Immature natural killer cell (primary cell): ENCODE measurements around the gene PPP1R8. TPM values are rescaled to one million over a fixed set of nuclear protein-coding genes. Genes with fewer than 3 reads are reported as not detected.
"Not testable (repeated sequence)": the region's sequence is repeated elsewhere in the genome, so short reads cannot be mapped to it uniquely, and the experiment has no call there.

ENCODE experiments used
- DNase-seq, 3 donors: peaks; one replicate each; pipeline ENCODE4 v3.0.0; 2022; ENCODE audit warnings: mixed read lengths in 1 of 3
- H3K27ac Mint-ChIP-seq, 6 donors: one replicate each; pipeline ENCODE4 v1.8.0; 2020; ENCODE audit warnings: mixed read lengths in 6 of 6, mild to moderate bottlenecking in 5 of 6, inconsistent platforms in 4 of 6, moderate library complexity in 3 of 6
- H3K27me3 Mint-ChIP-seq, 3 donors: one replicate each; pipeline ENCODE4 v1.8.0; 2020 to 2021; ENCODE audit warnings: low read depth in 3 of 3, mild to moderate bottlenecking in 3 of 3, mixed read lengths in 3 of 3, moderate library complexity in 3 of 3, inconsistent platforms in 1 of 3
- H3K36me3 Mint-ChIP-seq, 3 donors: one replicate each; pipeline ENCODE4 v1.8.0; 2020; ENCODE audit warnings: mixed read lengths in 3 of 3, inconsistent platforms in 2 of 3, mild to moderate bottlenecking in 2 of 3
- H3K4me1 Mint-ChIP-seq, 2 donors: one replicate each; pipeline ENCODE4 v1.8.0; 2020; ENCODE audit warnings: inconsistent platforms in 2 of 2, mild to moderate bottlenecking in 2 of 2, mixed read lengths in 2 of 2, moderate library complexity in 1 of 2
- H3K4me3 Mint-ChIP-seq, 5 donors: one replicate each; pipeline ENCODE4 v1.8.0; 2020; ENCODE audit warnings: mild to moderate bottlenecking in 5 of 5, mixed read lengths in 5 of 5, inconsistent platforms in 3 of 5, moderate library complexity in 3 of 5
- H3K9me3 Mint-ChIP-seq, 6 donors: one replicate each; pipeline ENCODE4 v1.8.0; 2020; ENCODE audit warnings: mild to moderate bottlenecking in 6 of 6, mixed read lengths in 6 of 6, inconsistent platforms in 4 of 6, moderate library complexity in 3 of 6
- polyA plus RNA-seq, 3 donors: library from polyadenylated mRNA; unstranded; fragments of 300-500 nt; fragmentation: Illumina TruSeq; gene quantifications; one replicate each; pipeline ENCODE4 v1.2.3, GENCODE V29; 2021

Gene PPP1R8
- polyA plus RNA-seq, 3 donors from 2014 or later: 37.7 to 51.1 (median 45.1) TPM

DNA sequence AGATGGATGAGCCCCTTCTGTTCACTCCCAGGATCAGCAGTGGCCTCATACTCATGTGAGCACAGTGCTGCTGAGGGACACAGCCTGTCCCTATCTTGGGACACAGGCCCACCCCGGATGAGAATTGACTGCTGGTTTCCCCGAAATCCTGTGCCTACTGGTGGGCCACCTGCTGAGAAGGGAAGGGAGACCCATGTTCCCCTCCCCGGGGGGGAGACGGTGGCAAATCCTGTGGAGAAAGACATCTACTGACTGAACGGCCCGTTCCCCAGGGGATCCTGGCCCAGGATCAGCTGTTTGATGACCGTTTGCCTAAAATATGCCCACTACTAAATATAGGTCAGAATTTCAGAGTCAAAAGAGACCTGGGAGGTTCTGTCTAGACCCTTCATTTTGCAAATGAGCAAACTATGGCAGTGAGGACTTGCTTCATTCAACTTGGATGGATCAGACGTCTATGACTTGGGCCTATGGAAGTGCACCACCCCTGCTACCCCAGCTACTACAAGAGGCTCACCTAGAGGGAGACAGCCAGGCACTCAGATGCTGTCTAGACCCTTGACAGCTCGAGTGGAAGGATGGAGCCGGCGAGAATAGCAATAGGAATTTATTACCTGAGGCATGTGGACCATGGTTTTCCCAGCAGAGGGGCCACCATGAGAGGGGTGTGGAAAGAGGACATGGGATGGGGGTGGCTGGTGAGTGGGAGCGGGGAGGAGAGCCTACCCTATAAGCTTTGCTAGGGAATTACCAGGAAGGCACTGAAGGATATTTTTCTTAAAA lies 26.2 kb downstream of the PPP1R8 start:
- Mint-ChIP-seq H3K36me3 (peaks cover 0 to under 1% (median 0%) of the 10 kb centered on the region in 3 donors), H3K27me3 (peaks cover 2 to 6% (median 3%) of the 10 kb centered on the region in 3 donors), H3K27ac (peak overlapping the region in 1 of 6 donors; percentile 40)

DNA sequence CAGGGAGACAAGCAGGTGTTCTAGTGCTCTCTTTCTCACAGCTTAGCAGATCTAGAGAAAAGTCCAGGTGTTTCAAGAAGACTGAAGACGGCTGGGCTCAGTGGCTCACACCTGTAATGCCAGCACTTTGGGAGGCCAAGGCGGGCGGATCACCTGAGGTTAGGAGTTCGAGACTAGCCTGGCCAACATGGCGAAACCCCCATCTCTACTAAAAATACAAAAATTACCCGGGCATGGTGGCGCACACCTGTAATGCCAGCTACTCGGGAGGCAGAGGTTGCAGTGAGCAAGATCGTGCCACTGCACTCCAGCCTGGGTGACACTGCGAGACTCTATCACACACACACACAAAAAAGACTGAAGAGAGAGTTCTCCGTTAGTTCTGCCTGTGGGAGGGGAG lies 27.0 kb downstream of the PPP1R8 start:
- H3K9me3 Mint-ChIP-seq, H3K27ac Mint-ChIP-seq, DNase-seq, H3K4me1 Mint-ChIP-seq, H3K27me3 Mint-ChIP-seq, H3K36me3 Mint-ChIP-seq, H3K4me3 Mint-ChIP-seq: not testable (repeated sequence)

More for the DNA sequence above, 26.2 kb downstream of the PPP1R8 start:
- Mint-ChIP-seq H3K4me3 (no peak overlapping the region), H3K4me1 (peaks cover 4 to 7% of the 10 kb centered on the region in 2 donors), H3K9me3 (no peaks in the 10 kb centered on the region)
- no peak for DNase-seq

DNA sequence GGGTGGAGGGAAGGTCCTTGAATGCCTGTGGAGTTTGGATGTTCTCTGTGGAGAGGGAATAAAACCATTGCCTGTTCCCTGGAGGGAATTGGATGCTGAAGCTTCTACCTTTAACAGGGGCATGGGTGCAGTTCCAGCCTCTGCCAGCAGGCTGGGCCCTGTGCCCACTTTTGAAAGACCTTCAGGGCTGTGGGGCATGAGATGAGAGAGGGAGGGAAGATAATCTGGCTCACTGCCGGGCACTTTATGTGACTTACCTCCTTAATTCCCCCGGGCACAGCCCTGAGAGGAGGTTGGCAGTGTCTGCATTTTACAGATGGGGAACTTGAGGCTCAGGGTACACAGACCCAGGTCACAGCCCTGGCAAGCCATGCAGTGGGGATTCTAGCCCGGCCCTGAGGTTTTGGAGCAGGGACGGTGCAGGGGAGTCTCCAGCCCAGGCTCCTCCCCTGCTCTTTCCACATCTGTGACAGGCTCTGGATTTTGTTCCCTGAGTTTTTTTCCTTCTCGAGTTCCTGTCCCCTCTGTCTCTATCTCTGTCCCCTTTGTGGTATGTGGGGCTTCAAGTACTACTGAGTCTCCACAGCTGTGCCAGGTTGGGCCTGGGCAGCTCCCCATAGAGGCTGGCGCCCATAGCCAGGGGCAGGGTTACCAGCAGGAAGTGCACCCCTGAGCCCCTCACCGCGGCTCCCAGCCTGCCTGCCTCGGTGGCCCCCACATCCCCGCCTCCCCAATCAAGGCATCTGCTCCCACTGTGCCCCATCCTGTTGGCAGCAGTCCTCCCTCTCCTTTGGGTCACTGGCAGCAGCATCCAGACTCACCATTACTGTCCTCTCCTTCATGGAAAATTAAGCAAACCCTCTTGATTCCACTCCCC lies 27.7 kb downstream of the PPP1R8 start:
- H3K4me3 Mint-ChIP-seq: peak overlapping the region in 1 of 5 donors; percentile 27
- peak; percentile 74 to 83 (median 76) for DNase-seq
- H3K36me3 Mint-ChIP-seq: no peaks in the 10 kb centered on the region
- peaks cover 2 to 8% (median 3%) of the 10 kb centered on the region in 3 donors for H3K27me3 Mint-ChIP-seq
- H3K27ac Mint-ChIP-seq: peak overlapping the region in 4 of 6 donors; percentile 29 to 83 (median 72)
- no peaks in the 10 kb centered on the region for H3K9me3 Mint-ChIP-seq
- peaks cover 8 to 14% of the 10 kb centered on the region in 2 donors for H3K4me1 Mint-ChIP-seq

DNA sequence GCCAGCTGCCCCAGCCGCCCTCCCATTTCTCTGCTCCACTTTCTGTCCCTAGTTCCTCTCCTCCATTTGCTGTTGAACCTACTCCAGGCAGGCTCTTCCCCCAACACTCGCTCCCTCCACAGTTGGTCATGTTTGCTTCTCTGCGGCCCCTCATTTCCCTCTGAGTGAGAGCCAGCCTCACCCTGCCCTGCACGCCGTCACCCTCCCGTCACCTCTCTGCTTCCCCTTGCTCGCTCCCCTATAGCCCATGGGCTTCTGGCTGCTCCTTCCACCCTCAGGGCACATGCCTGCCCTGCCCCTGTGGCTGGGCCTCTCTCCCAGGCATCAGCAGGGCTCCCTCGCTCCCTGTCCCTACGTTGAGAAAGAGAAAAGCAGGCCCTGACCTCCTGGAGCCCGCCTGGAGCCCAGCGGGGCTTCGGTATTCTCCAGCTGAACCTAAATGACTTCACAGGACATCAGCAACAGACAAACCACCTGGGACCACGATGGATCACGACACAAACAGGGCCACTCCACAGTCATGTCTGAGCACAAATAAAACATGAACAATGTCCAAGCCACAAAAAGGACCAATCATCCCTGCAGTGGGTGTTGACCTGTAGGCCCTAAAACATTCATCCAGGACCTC lies 28.5 kb downstream of the PPP1R8 start:
- Mint-ChIP-seq H3K36me3 (no peaks in the 10 kb centered on the region), H3K27ac (peak overlapping the region in 3 of 6 donors; percentile 18 to 36 (median 30)), H3K4me1 (peaks cover 11 to 19% of the 10 kb centered on the region in 2 donors), H3K27me3 (peaks cover 2 to 8% (median 3%) of the 10 kb centered on the region in 3 donors), H3K9me3 (no peaks in the 10 kb centered on the region), H3K4me3 (no peak overlapping the region)
- no peak for DNase-seq

DNA sequence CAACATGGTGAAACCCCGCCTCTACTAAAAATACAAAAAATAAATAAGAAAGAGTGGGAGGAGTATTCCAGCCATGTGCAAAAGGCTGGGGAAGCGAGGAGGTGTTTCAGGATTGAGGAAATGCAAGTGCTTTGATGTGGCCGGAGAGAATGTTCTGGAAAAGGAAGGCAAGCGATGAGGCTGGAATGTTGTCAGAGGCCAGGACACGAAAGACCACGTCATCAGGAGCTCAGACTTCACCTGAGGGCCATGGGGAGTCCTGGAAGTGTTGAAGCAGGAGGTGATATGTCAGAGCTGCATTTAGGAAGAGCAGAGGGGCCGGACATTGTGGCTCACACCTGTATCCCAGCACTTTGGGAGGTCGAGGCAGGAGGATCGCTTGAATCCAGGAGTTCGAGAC lies 30.9 kb downstream of the PPP1R8 start:
- no peak overlapping the region for H3K27ac Mint-ChIP-seq
- no peak overlapping the region for H3K4me3 Mint-ChIP-seq
- no peaks in the 10 kb centered on the region for H3K9me3 Mint-ChIP-seq
- no peaks in the 10 kb centered on the region for H3K36me3 Mint-ChIP-seq
- DNase-seq: no peak
- H3K27me3 Mint-ChIP-seq: peaks cover 2 to 8% (median 3%) of the 10 kb centered on the region in 3 donors
- H3K4me1 Mint-ChIP-seq: peaks cover 13 to 23% of the 10 kb centered on the region in 2 donors

DNA sequence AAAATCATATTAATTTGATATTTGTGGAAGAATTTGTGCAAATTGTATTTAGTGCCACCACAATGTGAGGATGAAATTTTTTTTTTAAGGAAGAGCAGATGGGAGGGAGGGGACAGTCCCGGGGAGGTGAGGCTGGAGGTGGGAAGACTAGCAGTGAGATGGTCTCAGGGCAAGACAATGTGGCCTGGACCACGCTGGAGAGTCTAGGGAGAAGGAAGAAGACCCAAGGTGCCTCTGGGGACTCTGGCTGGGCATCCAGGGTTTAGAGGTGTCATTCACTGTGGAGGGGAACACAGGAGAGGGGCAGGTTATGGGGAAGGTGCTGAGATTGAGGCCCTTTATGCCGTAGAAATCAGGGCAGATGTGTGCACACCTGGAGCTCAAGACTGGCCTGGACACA lies 31.4 kb downstream of the PPP1R8 start:
- H3K27me3 Mint-ChIP-seq: peaks cover 2 to 9% (median 3%) of the 10 kb centered on the region in 3 donors
- peak overlapping the region in 1 of 6 donors; percentile 59 for H3K27ac Mint-ChIP-seq
- peaks cover 14 to 25% of the 10 kb centered on the region in 2 donors for H3K4me1 Mint-ChIP-seq
- no peak overlapping the region for H3K4me3 Mint-ChIP-seq
- no peak for DNase-seq
- no peaks in the 10 kb centered on the region for H3K36me3 Mint-ChIP-seq
- H3K9me3 Mint-ChIP-seq: no peaks in the 10 kb centered on the region

DNA sequence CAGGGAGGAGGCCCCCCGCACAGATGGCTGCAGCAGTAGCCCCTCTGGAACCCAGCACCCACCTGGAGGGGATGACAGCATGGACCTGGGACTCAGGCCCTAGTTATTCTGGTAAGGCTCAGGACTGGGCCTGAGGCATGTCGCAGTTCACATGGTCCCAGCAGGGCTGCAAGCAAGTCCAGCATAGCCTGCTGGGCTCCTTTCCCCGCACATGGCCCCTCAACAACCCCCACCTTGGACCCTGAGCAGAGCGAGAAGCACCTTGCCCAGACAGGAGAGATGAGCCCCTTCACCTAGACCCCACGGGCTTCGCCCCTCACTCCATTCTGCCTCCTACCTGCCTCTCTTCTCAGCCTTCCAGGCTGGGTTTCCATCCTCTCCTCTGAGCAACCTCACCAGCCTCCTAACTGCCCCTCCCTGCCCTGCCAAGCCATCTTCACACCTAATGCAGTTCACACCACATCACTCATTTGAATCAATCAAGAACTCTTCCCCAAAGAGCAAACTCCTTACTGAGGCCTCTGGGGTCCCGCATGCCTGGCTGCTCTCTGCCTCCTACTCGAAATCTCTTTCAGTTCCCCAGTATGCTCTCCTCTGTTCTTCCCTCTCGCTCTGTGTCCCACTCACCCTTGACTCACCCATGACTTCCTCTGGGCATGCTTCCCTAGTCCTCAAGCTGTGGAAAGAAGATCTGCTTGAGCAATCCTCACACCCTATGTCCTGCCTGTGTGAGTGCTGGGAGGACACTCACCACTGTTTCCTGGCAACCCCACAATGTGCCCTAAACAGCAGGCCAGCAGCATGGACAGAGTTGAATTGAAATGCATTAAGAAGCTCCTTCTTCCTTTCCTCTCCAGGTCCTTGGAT lies 32.3 kb downstream of the PPP1R8 start:
- Mint-ChIP-seq H3K9me3 (no peaks in the 10 kb centered on the region), H3K27ac (peak overlapping the region; percentile 4 to 85 (median 20)), H3K27me3 (peaks cover 2 to 6% (median 3%) of the 10 kb centered on the region in 3 donors), H3K4me3 (no peak overlapping the region), H3K4me1 (peaks cover 18 to 27% of the 10 kb centered on the region in 2 donors), H3K36me3 (no peaks in the 10 kb centered on the region)
- DNase-seq: no peak

DNA sequence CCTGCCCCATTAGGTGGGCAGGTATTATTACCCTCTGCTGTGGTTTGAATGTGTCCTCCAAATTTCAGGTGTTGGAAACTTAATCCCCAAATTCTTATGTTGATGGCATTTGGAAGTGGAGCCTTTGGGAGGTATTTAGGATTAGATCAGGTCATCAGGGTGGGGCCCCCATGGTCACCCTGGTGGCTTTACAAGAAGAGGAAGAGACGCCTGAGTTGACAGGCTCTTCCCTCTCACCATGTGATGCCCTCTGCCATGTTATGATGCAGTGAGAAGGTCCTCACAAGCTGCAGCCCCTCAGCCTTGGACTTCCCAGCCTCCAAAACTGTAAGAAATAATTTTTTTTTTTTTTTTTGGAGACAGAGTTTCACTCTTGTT lies 32.9 kb downstream of the PPP1R8 start:
- no peak for DNase-seq
- H3K9me3 Mint-ChIP-seq: no peaks in the 10 kb centered on the region
- H3K4me1 Mint-ChIP-seq: peaks cover 20 to 28% of the 10 kb centered on the region in 2 donors
- peak overlapping the region in 3 of 6 donors; percentile 17 to 85 (median 52) for H3K27ac Mint-ChIP-seq
- peaks cover 2 to 3% (median 3%) of the 10 kb centered on the region in 3 donors for H3K27me3 Mint-ChIP-seq
- H3K4me3 Mint-ChIP-seq: no peak overlapping the region
- H3K36me3 Mint-ChIP-seq: no peaks in the 10 kb centered on the region

DNA sequence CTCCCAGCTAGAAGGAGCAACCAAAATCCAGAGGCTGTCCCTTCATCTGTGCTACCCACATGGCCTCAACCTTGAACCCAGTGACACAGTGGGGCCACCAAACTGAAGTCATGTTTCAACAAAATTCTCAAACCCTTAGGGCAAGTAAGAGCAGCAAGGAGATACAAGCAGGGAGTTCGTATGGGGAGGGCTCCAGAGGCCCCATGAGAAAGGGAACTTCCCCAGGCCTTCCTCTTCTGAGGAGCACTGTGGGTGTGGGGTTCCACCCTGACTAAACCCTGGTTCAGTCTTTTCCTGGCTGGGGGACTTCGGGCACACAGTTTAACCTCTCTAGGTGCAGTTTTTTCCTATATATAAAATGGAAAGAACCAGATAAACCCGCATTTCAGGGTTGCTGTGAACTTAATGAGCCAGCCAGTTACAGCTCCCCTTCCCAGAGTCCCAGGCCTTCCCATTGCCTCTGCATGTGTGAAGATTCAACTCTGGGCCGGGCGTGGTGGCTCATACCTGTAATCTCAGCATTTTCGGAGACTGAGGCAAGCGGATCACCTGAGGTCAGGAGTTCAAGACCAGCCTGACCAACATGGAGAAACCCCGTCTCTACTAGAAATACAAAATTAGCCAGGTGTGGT lies 33.8 kb downstream of the PPP1R8 start:
- Mint-ChIP-seq H3K4me3 (no peak overlapping the region), H3K27ac (peak overlapping the region in 2 of 6 donors; percentile 69 to 71), H3K27me3 (peaks cover 6 to 9% (median 8%) of the 10 kb centered on the region in 3 donors), H3K9me3 (no peaks in the 10 kb centered on the region), H3K4me1 (peaks cover 27 to 36% of the 10 kb centered on the region in 2 donors), H3K36me3 (no peaks in the 10 kb centered on the region)
- no peak for DNase-seq

DNA sequence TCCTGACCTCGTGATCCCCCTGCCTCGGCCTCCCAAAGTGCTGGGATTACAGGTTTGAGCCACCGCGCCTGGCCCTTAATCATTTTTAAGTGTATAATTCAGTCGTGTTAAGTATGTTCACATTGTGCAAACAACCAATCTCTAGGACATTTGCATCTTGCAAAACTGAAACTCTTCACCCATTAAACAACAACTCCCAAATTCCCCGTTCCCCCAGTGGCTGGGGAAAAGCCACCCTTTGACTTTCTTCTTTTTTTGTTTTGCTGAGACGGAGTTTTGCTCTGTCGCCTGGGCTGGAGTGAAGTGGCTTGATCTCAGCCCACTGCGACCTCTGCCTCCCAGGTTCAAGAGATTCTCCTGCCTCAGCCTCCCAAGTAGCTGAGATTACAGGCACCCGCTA lies 35.2 kb downstream of the PPP1R8 start:
- no peaks in the 10 kb centered on the region for H3K36me3 Mint-ChIP-seq
- H3K4me3 Mint-ChIP-seq: no peak overlapping the region
- H3K27me3 Mint-ChIP-seq: peaks cover 6 to 10% (median 7%) of the 10 kb centered on the region in 3 donors
- peaks cover 33 to 43% of the 10 kb centered on the region in 2 donors for H3K4me1 Mint-ChIP-seq
- H3K9me3 Mint-ChIP-seq: no peaks in the 10 kb centered on the region
- H3K27ac Mint-ChIP-seq: peak overlapping the region in 1 of 6 donors; percentile 57
- DNase-seq: no peak

DNA sequence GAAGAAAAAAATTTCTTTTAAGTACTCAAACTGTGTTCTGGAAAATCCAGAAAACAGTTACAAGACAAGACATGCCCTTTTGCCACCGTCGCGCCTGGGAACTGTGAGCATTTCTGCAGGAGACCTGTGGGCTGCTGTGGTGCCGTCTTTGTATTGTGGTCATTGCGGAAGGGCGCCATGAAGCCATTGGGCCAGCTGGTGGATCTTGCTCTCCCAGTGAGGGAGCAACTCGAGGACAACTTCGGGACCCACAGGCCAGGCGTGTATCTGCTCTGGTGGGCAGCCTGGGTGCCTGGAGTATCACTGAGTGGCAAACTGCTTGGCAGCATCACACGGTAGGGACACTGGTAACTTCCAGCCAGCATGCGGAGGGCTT lies 38.0 kb downstream of the PPP1R8 start:
- peaks cover 0 to 2% (median 0%) of the 10 kb centered on the region in 6 donors for H3K9me3 Mint-ChIP-seq
- H3K36me3 Mint-ChIP-seq: peaks cover 0 to 4% (median 0%) of the 10 kb centered on the region in 3 donors
- peaks cover 9 to 14% (median 11%) of the 10 kb centered on the region in 3 donors for H3K27me3 Mint-ChIP-seq
- peak in 1 of 3 donors; percentile 30 for DNase-seq
- H3K27ac Mint-ChIP-seq: peak overlapping the region; percentile 94 to 99 (median 97)
- H3K4me3 Mint-ChIP-seq: peak overlapping the region; percentile 80 to 89 (median 87)
- peaks cover 40 to 42% of the 10 kb centered on the region in 2 donors for H3K4me1 Mint-ChIP-seq

DNA sequence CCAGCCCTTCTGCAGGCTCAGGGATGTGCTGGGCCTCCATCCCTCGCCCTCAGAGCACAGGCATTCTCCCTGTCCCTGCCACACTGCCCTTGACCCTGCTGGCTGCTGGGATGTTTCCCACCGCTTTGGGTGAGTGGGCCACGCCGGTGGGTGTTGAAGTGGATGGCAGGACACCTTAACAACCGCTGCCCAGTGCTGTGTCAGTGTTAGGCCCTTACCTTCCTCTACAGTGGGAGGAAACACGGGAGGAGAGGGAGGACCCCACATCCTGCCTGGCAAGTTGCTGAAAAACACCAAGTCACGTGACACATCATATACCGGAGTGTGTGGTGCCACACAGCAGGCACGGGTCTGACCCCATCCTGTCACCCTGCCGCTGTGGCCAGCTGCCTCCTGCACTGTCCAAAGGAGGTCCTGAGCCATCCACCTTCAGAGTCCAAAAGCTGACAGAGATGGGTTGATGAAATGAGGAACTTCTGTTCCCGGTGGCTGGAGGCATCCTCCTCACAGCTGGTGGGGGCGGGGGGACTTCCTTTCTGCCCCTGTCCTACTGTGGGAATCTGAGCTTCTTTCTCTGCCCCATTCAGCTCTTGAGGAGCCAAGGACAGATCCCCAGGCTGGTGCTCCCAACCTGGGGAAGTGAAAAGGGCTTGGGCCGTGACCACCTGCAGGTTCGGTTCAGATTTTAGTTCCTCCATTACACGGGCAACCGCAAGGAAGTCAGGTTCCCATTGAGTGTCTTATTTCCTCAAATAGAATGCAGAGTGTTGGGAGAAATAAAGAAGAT lies 38.5 kb downstream of the PPP1R8 start:
- peak overlapping the region; percentile 94 to 99 (median 97) for H3K27ac Mint-ChIP-seq
- peaks cover 0 to 4% (median 0%) of the 10 kb centered on the region in 3 donors for H3K36me3 Mint-ChIP-seq
- H3K27me3 Mint-ChIP-seq: peaks cover 9 to 19% (median 11%) of the 10 kb centered on the region in 3 donors
- peaks cover 0 to 2% (median 0%) of the 10 kb centered on the region in 6 donors for H3K9me3 Mint-ChIP-seq
- H3K4me3 Mint-ChIP-seq: peak overlapping the region; percentile 80 to 89 (median 87)
- peak; percentile 84 to 86 (median 84) for DNase-seq
- peaks cover 41 to 44% of the 10 kb centered on the region in 2 donors for H3K4me1 Mint-ChIP-seq
